ENCODE results near the gene SPDYE1.
"Not testable (repeated sequence)": the region's sequence is repeated elsewhere in the genome, so short reads cannot be mapped to it uniquely, and the experiment has no call there.

DNA sequence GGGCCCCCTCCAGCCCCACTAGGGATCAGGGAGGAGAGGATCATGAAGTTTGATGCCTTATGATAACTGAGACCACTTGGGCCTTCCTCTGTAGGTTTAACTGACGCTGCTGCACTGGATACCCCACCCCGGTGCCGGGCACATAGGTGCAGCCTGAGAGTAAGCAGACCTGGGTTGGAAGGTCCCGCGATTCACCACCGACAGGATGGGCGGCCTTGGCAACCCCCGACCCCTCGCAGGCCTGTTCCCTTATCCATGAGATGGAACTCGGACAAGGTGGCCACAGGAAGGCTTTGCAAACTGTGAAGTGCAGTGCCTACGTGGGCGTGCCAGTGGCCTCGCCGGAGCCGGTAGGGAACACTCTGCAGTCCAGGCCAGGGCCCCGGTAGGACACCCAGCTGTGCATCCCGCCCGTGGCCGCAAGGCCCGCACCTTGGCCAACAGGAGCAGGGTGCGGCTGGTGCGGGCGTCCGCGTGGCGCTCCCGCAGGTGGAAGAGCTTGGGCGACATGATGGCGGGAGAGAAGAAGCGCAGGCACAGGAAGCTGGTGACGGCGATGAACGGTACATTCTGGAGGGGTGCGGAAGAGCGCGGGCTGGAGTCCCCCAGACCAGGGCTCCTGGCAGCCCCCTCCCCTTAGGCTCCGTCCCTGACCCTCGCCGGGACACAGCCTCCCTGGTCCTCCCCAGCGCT lies 42.2 kb downstream of the SPDYE1 start:
- TF ChIP-seq CTCF, ZBTB38 (CRISPR knock-in tag; IDR thresholded peaks at IDR 0.05): not testable (repeated sequence)
